ENCODE measurements around the gene GRIA2.

DNA sequence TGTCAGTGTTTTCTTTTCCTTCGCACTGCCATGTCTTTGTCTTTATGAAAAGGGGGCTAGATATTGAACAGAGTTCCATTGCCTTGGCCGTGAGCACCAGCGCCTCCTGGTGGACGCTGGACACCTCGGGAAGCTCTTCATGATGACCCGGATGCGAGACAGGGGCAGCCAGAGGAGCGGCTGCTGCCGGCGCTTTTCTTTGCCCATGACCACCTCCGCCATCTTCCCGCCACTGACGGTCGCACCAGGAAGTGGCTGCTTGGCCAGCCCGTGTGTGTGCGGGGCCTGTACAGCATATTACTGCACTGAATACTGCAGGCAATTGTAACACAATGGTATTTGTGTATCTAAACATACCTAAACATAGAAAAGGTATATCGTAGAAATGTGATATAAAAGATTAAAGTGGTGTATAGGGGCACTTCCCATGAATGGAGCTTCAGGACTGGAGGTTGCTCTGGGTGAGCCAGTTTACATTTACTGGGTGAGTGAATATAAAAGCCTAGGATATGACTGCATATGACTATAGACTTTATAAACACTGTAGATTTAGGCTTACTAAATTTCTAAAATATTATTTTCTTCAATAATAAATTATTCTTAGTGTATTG, 15.8 kb upstream of the GRIA2 start:
- TF ChIP-seq EZH2phosphoT487 (IDR thresholded peaks at IDR 0.05) (no peak), EZH2 (IDR thresholded peaks at IDR 0.05) (no peak)
- TF ChIP-seq, protein P1, sequence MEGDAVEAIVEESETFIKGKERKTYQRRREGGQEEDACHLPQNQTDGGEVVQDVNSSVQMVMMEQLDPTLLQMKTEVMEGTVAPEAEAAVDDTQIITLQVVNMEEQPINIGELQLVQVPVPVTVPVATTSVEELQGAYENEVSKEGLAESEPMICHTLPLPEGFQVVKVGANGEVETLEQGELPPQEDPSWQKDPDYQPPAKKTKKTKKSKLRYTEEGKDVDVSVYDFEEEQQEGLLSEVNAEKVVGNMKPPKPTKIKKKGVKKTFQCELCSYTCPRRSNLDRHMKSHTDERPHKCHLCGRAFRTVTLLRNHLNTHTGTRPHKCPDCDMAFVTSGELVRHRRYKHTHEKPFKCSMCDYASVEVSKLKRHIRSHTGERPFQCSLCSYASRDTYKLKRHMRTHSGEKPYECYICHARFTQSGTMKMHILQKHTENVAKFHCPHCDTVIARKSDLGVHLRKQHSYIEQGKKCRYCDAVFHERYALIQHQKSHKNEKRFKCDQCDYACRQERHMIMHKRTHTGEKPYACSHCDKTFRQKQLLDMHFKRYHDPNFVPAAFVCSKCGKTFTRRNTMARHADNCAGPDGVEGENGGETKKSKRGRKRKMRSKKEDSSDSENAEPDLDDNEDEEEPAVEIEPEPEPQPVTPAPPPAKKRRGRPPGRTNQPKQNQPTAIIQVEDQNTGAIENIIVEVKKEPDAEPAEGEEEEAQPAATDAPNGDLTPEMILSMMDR (IDR thresholded peaks at IDR 0.05) = peak; percentile 65
